Suprapubic skin (tissue), 4 donors: Measurements from ENCODE around the gene UBE3A. TPM values are rescaled to one million over a fixed set of nuclear protein-coding genes. Genes with fewer than 3 reads are reported as not detected.

ENCODE experiments used
- DNase-seq, 2 donors: peaks; one replicate each; pipeline ENCODE4 v3.0.0-alpha.2; 2019; ENCODE audit warnings: low spot score in 2 of 2
- H3K27ac ChIP-seq: fragments of 200-600 bp; sonication (generic); one replicate; pipeline ENCODE4 v1.5.1; 2019
- H3K27me3 ChIP-seq: fragments of 200-600 bp; sonication (generic); one replicate; pipeline ENCODE4 v1.5.1; 2019
- H3K36me3 ChIP-seq: fragments of 200-600 bp; sonication (generic); one replicate; pipeline ENCODE4 v1.5.1; 2019
- H3K4me1 ChIP-seq: fragments of 200-600 bp; sonication (generic); one replicate; pipeline ENCODE4 v1.5.1; 2019
- H3K4me3 ChIP-seq: fragments of 200-600 bp; sonication (generic); one replicate; pipeline ENCODE4 v1.5.1; 2019; ENCODE audit warnings: mild to moderate bottlenecking
- H3K9me3 ChIP-seq: fragments of 200-600 bp; sonication (generic); one replicate; pipeline ENCODE4 v1.5.1; 2019
- CTCF ChIP-seq, 2 donors: fragments of 200-600 bp in 1 of 2; fragments of 450-650 bp in 1 of 2; sonication (generic) in 1 of 2; IDR thresholded peaks; one replicate each; pipeline ENCODE4 v1.5.1; 2016 to 2019; ENCODE audit warnings: antibody characterized with exemption in 2 of 2, mild to moderate bottlenecking in 1 of 2, moderate library complexity in 1 of 2
- EP300 ChIP-seq: sonication (generic); formaldehyde crosslinking; IDR thresholded peaks from one replicate; pipeline ENCODE4 v1.6.1; 2017; ENCODE audit warnings: antibody characterized with exemption
- POLR2A ChIP-seq, 2 donors: fragments of 450-650 bp; IDR thresholded peaks; one replicate each; pipeline ENCODE4 v1.6.1; 2017; ENCODE audit warnings: antibody characterized with exemption in 2 of 2, mild to moderate bottlenecking in 2 of 2, moderate library complexity in 2 of 2
- POLR2AphosphoS5 ChIP-seq, 3 donors: sonication (generic); formaldehyde crosslinking; IDR thresholded peaks; one replicate each; pipeline ENCODE4 v1.6.1; 2017; ENCODE audit warnings: antibody characterized with exemption in 3 of 3
- WGBS: methylation state at CpG from one replicate; pipeline ENCODE4 v1.1.5; 2018; 5-methylcytosine and 5-hydroxymethylcytosine counted together
- total RNA-seq, 4 donors: library from RNA; depleted of rRNA; stranded (reverse); fragments of >200 nt; gene quantifications; one replicate each; pipeline ENCODE4 v1.1.0, GENCODE V29; 2016

Gene UBE3A
- total RNA-seq, 4 donors from 2014 or later: 64.0 to 100 (median 85.0) TPM

- no peaks in the 10 kb centered on the region for H3K27me3 ChIP-seq
- H3K9me3 ChIP-seq: no peaks in the 10 kb centered on the region
- 81% methylated on average over 5 of the region's 5 CpGs for WGBS
- TF ChIP-seq POLR2AphosphoS5 (IDR thresholded peaks at IDR 0.05): no peak
- TF ChIP-seq EP300: no peak
- no peak for TF ChIP-seq CTCF (IDR thresholded peaks at IDR 0.05)
- TF ChIP-seq POLR2A (IDR thresholded peaks at IDR 0.05): no peak
- no peak for DNase-seq
- peaks cover 57% of the 10 kb centered on the region for H3K36me3 ChIP-seq
- H3K27ac ChIP-seq: no peak overlapping the region
- H3K4me1 ChIP-seq: no peaks in the 10 kb centered on the region
- H3K4me3 ChIP-seq: no peak overlapping the region
Measured at GRCh38 chr15:25375557-25375956, 63.3 kb downstream of the UBE3A start.

GRCh38 chr15:25374143-25374542 lies 64.7 kb downstream of the UBE3A start:
- Histone ChIP-seq H3K27ac (no peak overlapping the region), H3K36me3 (peaks cover 55% of the 10 kb centered on the region)

GRCh38 chr15:25372298-25372697 lies 66.5 kb downstream of the UBE3A start:
- no peak for DNase-seq
- Histone ChIP-seq H3K9me3 (no peaks in the 10 kb centered on the region), H3K27ac (no peak overlapping the region), H3K36me3 (peaks cover 55% of the 10 kb centered on the region), H3K4me3 (no peak overlapping the region), H3K4me1 (no peaks in the 10 kb centered on the region), H3K27me3 (no peaks in the 10 kb centered on the region)
- TF ChIP-seq CTCF (IDR thresholded peaks at IDR 0.05): no peak
- TF ChIP-seq POLR2A (IDR thresholded peaks at IDR 0.05): no peak
- no peak for TF ChIP-seq EP300
- TF ChIP-seq POLR2AphosphoS5 (IDR thresholded peaks at IDR 0.05): no peak
- WGBS: 83% methylated on average over 1 of the region's 1 CpG

More at GRCh38 chr15:25374143-25374542, 64.7 kb downstream of the UBE3A start:
- 83% methylated on average over 3 of the region's 3 CpGs for WGBS
- Histone ChIP-seq H3K27me3 (no peaks in the 10 kb centered on the region), H3K9me3 (no peaks in the 10 kb centered on the region), H3K4me3 (no peak overlapping the region), H3K4me1 (no peaks in the 10 kb centered on the region)
- DNase-seq: no peak
- no peak for TF ChIP-seq CTCF (IDR thresholded peaks at IDR 0.05)
- no peak for TF ChIP-seq POLR2AphosphoS5 (IDR thresholded peaks at IDR 0.05)
- no peak for TF ChIP-seq EP300
- no peak for TF ChIP-seq POLR2A (IDR thresholded peaks at IDR 0.05)

- TF ChIP-seq POLR2A (IDR thresholded peaks at IDR 0.05): no peak
- no peak for TF ChIP-seq CTCF (IDR thresholded peaks at IDR 0.05)
- no peak for TF ChIP-seq EP300
- no peak for TF ChIP-seq POLR2AphosphoS5 (IDR thresholded peaks at IDR 0.05)
- Histone ChIP-seq H3K4me3 (no peak overlapping the region), H3K36me3 (peaks cover 36% of the 10 kb centered on the region), H3K9me3 (no peaks in the 10 kb centered on the region), H3K27me3 (no peaks in the 10 kb centered on the region), H3K4me1 (no peaks in the 10 kb centered on the region), H3K27ac (no peak overlapping the region)
- no peak for DNase-seq
- 100% methylated on average over 1 of the region's 1 CpG for WGBS
Measured at GRCh38 chr15:25368850-25369249, 70.0 kb downstream of the UBE3A start.

GRCh38 chr15:25366058-25366457 lies 72.8 kb downstream of the UBE3A start:
- whole genome bisulfite sequencing: 89% methylated on average over 1 of the region's 1 CpG
- TF ChIP-seq POLR2A (IDR thresholded peaks at IDR 0.05) (no peak), EP300 (no peak), POLR2AphosphoS5 (IDR thresholded peaks at IDR 0.05) (no peak), CTCF (IDR thresholded peaks at IDR 0.05) (no peak)
- no peaks in the 10 kb centered on the region for H3K4me1 ChIP-seq
- H3K9me3 ChIP-seq: no peaks in the 10 kb centered on the region
- no peak overlapping the region for H3K4me3 ChIP-seq
- H3K36me3 ChIP-seq: peaks cover 14% of the 10 kb centered on the region
- H3K27ac ChIP-seq: no peak overlapping the region
- H3K27me3 ChIP-seq: no peaks in the 10 kb centered on the region
- DNase-seq: no peak
